HepG2 (cell line): ENCODE results near the gene LAPTM4A. TPM values are rescaled to one million over a fixed set of nuclear protein-coding genes. Genes with fewer than 3 reads are reported as not detected.
A peak's percentile ranks its signal among the peaks of the same experiment; 100 is the strongest.

Experiments used
- CEBPG ChIP-seq: IDR thresholded peaks from 2 replicates; pipeline ENCODE4 v1.6.1; 2016
- FOXJ3 ChIP-seq: sonication (generic); formaldehyde crosslinking; IDR thresholded peaks from 2 replicates; pipeline ENCODE4 v1.4.0; 2020; ENCODE audit warnings: missing genetic modification reagents, mild to moderate bottlenecking, borderline replicate concordance
- JUNB ChIP-seq: sonication (generic); formaldehyde crosslinking; IDR thresholded peaks from 2 replicates; pipeline ENCODE4 v1.8.0; 2022; ENCODE audit warnings: missing genetic modification reagents, mild to moderate bottlenecking, borderline replicate concordance
- KDM3A ChIP-seq: IDR thresholded peaks from 2 replicates; pipeline ENCODE4 v1.6.1; 2018; ENCODE audit warnings: low read depth, missing compliant biosample characterization
- MEIS2 ChIP-seq: sonication (generic); formaldehyde crosslinking; IDR thresholded peaks from 2 replicates; pipeline ENCODE4 v1.9.0; 2021; ENCODE audit warnings: mild to moderate bottlenecking, missing genetic modification reagents
- MTF1 ChIP-seq: sonication (generic); formaldehyde crosslinking; IDR thresholded peaks from 2 replicates; pipeline ENCODE4 v1.5.0; 2020; ENCODE audit warnings: missing genetic modification reagents
- NR2F2 ChIP-seq: IDR thresholded peaks from 2 replicates; pipeline ENCODE4 v1.6.1; 2012; ENCODE audit warnings: low read depth, inconsistent platforms, borderline replicate concordance
- POLR2AphosphoS5 ChIP-seq: IDR thresholded peaks from 2 replicates; pipeline ENCODE4 v1.6.1; 2012; ENCODE audit warnings: low read depth, low read length
- RFX5 ChIP-seq: IDR thresholded peaks from 2 replicates; pipeline ENCODE4 v1.6.1; 2011; ENCODE audit warnings: low read depth, low read length, improper control_type of control experiment
- RXRB ChIP-seq: IDR thresholded peaks from 2 replicates; pipeline ENCODE4 v1.6.1; 2016; ENCODE audit warnings: borderline replicate concordance, missing genetic modification reagents, missing compliant biosample characterization
- SRSF1 ChIP-seq: fragments of 200-400 bp; formaldehyde crosslinking; optimal IDR thresholded peaks from 2 replicates; pipeline ENCODE3; 2017; ENCODE audit warnings: mild to moderate bottlenecking, low read depth, low read length, moderate library complexity
- TCF7 ChIP-seq: sonication (generic); IDR thresholded peaks from 2 replicates; pipeline ENCODE4 v1.6.1; 2016; ENCODE audit warnings: antibody characterized with exemption, low read depth
- TCF7L2 ChIP-seq: IDR thresholded peaks from 2 replicates; pipeline ENCODE4 v1.6.1; 2011; ENCODE audit warnings: mild to moderate bottlenecking, low read depth, low read length, moderate library complexity
- YY1 ChIP-seq: IDR thresholded peaks from 2 replicates; pipeline ENCODE4 v1.6.1; 2011; ENCODE audit warnings: low read length, low read depth, moderate library complexity, mild to moderate bottlenecking; ENCODE audit not compliant: insufficient read depth, insufficient replicate concordance
- ZFP36L1 ChIP-seq: sonication (generic); formaldehyde crosslinking; IDR thresholded peaks from 2 replicates; pipeline ENCODE4 v1.8.0; 2022; ENCODE audit warnings: mild to moderate bottlenecking, missing genetic modification reagents, moderate library complexity
- ZNF557 ChIP-seq: sonication (generic); formaldehyde crosslinking; IDR thresholded peaks from 2 replicates; pipeline ENCODE4 v1.4.0; 2020; ENCODE audit warnings: missing genetic modification reagents
- polyA plus RNA-seq, 8 experiments: library from polyadenylated mRNA; depleted of rRNA in 3 of 8; stranded (reverse) in 7 of 8; unstranded in 1 of 8; fragments of >200 nt; fragmentation: Illumina TruSeq in 4 of 8; extraction: Trizol in 4 of 8; gene quantifications; 2 replicates each; pipeline versions ENCODE4 v1.2.1 to v1.2.3, GENCODE V29; 2011 to 2016; ENCODE audit warnings: low read depth in 4 of 8, missing spikeins in 1 of 8, mixed read lengths in 1 of 8; ENCODE audit not compliant: insufficient read depth in 1 of 8
- total RNA-seq, 5 experiments: library from RNA; depleted of rRNA; stranded (reverse); fragments of >200 nt; fragmentation: Illumina TruSeq; extraction: Trizol; gene quantifications; 2 replicates each; pipeline ENCODE4 v1.2.3, GENCODE V29; 2016; ENCODE audit warnings: low read depth in 1 of 5
- TF ChIP-seq, protein P1 (sequence below): IDR thresholded peaks from 2 replicates; pipeline ENCODE4 v1.6.1; 2016
- TF ChIP-seq, protein P2 (sequence below): sonication (generic); formaldehyde crosslinking; IDR thresholded peaks from 2 replicates; pipeline ENCODE4 v1.8.1; 2023; ENCODE audit warnings: missing genetic modification reagents, mild to moderate bottlenecking, borderline replicate concordance
- TF ChIP-seq, protein P3 (sequence below): sonication (generic); formaldehyde crosslinking; IDR thresholded peaks from 2 replicates; pipeline ENCODE4 v1.8.0; 2022; ENCODE audit warnings: low read depth, missing genetic modification reagents
- TF ChIP-seq, protein P4 (sequence below): sonication (generic); formaldehyde crosslinking; IDR thresholded peaks from 2 replicates; pipeline ENCODE4 v1.5.1; 2020; ENCODE audit warnings: mild to moderate bottlenecking, missing genetic modification reagents, moderate library complexity
- TF ChIP-seq, protein P5 (sequence below): sonication (generic); formaldehyde crosslinking; IDR thresholded peaks from 2 replicates; pipeline ENCODE4 v1.4.0; 2020; ENCODE audit warnings: mild to moderate bottlenecking, missing genetic modification reagents
- TF ChIP-seq, protein P6 (sequence below): sonication (generic); formaldehyde crosslinking; IDR thresholded peaks from 2 replicates; pipeline ENCODE4 v1.4.0; 2020; ENCODE audit warnings: missing genetic modification reagents

The LAPTM4A gene
- total and polyA plus RNA-seq, 2 of the 13 experiments (the other 11 are each of a cell fraction or from before 2014, with no cell fraction given): 116 to 558 TPM

DNA sequence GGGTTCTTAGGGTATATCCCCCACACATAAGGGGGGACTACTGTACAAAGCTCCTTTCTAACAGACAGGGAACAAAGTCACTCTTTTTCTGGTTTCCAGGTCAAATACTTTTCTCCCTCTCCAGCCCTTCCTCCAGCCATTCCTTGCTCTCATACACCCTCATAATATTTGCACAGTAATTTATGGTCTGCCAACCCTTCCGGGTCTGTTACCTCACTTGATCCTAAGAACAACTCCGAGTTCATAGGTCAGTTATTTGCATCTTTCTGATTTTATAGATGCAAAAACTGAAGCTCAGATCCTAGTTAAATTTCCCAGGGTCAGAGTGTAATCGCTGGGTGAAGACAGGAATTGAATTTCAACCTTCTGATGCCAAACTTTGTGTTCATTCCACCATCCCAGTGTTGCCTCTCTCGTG lies 24.2 kb downstream of the LAPTM4A start (continued):
- no peak for TF ChIP-seq MTF1 (CRISPR knock-in tag)
- no peak for TF ChIP-seq SRSF1
- peak; percentile 94 for TF ChIP-seq RXRB
- no peak for TF ChIP-seq TCF7L2
- TF ChIP-seq, protein P1, sequence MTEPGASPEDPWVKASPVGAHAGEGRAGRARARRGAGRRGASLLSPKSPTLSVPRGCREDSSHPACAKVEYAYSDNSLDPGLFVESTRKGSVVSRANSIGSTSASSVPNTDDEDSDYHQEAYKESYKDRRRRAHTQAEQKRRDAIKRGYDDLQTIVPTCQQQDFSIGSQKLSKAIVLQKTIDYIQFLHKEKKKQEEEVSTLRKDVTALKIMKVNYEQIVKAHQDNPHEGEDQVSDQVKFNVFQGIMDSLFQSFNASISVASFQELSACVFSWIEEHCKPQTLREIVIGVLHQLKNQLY (CRISPR knock-in tag): no peak
- no peak for TF ChIP-seq JUNB (CRISPR knock-in tag)
- TF ChIP-seq, protein P2, sequence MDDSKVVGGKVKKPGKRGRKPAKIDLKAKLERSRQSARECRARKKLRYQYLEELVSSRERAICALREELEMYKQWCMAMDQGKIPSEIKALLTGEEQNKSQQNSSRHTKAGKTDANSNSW (CRISPR knock-in tag): no peak
- TF ChIP-seq NR2F2: peak; percentile 58
- no peak for TF ChIP-seq ZFP36L1 (CRISPR knock-in tag)
- no peak for TF ChIP-seq TCF7
- TF ChIP-seq CEBPG (CRISPR knock-in tag): peak; percentile 60
- no peak for TF ChIP-seq FOXJ3 (CRISPR knock-in tag)
- TF ChIP-seq ZNF557 (CRISPR knock-in tag): no peak
- TF ChIP-seq, protein P3, sequence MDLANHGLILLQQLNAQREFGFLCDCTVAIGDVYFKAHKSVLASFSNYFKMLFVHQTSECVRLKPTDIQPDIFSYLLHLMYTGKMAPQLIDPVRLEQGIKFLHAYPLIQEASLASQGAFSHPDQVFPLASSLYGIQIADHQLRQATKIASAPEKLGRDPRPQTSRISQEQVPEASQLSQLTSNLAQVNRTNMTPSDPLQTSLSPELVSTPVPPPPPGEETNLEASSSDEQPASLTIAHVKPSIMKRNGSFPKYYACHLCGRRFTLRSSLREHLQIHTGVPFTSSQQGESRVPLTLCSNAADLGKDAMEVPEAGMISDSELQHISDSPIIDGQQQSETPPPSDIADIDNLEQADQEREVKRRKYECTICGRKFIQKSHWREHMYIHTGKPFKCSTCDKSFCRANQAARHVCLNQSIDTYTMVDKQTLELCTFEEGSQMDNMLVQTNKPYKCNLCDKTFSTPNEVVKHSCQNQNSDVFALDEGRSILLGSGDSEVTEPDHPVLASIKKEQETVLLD (CRISPR knock-in tag): no peak
- TF ChIP-seq POLR2AphosphoS5: peak; percentile 18; the same call in 1 of the 2 replicates
- TF ChIP-seq KDM3A: no peak
- peak; percentile 68; the same call in 1 of the 2 replicates for TF ChIP-seq MEIS2
- TF ChIP-seq RFX5: no peak
- TF ChIP-seq, protein P4, sequence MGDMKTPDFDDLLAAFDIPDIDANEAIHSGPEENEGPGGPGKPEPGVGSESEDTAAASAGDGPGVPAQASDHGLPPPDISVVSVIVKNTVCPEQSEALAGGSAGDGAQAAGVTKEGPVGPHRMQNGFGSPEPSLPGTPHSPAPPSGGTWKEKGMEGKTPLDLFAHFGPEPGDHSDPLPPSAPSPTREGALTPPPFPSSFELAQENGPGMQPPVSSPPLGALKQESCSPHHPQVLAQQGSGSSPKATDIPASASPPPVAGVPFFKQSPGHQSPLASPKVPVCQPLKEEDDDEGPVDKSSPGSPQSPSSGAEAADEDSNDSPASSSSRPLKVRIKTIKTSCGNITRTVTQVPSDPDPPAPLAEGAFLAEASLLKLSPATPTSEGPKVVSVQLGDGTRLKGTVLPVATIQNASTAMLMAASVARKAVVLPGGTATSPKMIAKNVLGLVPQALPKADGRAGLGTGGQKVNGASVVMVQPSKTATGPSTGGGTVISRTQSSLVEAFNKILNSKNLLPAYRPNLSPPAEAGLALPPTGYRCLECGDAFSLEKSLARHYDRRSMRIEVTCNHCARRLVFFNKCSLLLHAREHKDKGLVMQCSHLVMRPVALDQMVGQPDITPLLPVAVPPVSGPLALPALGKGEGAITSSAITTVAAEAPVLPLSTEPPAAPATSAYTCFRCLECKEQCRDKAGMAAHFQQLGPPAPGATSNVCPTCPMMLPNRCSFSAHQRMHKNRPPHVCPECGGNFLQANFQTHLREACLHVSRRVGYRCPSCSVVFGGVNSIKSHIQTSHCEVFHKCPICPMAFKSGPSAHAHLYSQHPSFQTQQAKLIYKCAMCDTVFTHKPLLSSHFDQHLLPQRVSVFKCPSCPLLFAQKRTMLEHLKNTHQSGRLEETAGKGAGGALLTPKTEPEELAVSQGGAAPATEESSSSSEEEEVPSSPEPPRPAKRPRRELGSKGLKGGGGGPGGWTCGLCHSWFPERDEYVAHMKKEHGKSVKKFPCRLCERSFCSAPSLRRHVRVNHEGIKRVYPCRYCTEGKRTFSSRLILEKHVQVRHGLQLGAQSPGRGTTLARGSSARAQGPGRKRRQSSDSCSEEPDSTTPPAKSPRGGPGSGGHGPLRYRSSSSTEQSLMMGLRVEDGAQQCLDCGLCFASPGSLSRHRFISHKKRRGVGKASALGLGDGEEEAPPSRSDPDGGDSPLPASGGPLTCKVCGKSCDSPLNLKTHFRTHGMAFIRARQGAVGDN (CRISPR knock-in tag): no peak
- TF ChIP-seq, protein P5, sequence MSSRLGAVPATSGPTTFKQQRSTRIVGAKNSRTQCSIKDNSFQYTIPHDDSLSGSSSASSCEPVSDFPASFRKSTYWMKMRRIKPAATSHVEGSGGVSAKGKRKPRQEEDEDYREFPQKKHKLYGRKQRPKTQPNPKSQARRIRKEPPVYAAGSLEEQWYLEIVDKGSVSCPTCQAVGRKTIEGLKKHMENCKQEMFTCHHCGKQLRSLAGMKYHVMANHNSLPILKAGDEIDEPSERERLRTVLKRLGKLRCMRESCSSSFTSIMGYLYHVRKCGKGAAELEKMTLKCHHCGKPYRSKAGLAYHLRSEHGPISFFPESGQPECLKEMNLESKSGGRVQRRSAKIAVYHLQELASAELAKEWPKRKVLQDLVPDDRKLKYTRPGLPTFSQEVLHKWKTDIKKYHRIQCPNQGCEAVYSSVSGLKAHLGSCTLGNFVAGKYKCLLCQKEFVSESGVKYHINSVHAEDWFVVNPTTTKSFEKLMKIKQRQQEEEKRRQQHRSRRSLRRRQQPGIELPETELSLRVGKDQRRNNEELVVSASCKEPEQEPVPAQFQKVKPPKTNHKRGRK (CRISPR knock-in tag): no peak
- TF ChIP-seq YY1: no peak
- TF ChIP-seq, protein P6, sequence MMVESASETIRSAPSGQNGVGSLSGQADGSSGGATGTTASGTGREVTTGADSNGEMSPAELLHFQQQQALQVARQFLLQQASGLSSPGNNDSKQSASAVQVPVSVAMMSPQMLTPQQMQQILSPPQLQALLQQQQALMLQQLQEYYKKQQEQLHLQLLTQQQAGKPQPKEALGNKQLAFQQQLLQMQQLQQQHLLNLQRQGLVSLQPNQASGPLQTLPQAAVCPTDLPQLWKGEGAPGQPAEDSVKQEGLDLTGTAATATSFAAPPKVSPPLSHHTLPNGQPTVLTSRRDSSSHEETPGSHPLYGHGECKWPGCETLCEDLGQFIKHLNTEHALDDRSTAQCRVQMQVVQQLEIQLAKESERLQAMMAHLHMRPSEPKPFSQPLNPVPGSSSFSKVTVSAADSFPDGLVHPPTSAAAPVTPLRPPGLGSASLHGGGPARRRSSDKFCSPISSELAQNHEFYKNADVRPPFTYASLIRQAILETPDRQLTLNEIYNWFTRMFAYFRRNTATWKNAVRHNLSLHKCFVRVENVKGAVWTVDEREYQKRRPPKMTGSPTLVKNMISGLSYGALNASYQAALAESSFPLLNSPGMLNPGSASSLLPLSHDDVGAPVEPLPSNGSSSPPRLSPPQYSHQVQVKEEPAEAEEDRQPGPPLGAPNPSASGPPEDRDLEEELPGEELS: peak; percentile 54
